ENCODE data around the gene ABHD5.

The ABHD5 gene

DNA sequence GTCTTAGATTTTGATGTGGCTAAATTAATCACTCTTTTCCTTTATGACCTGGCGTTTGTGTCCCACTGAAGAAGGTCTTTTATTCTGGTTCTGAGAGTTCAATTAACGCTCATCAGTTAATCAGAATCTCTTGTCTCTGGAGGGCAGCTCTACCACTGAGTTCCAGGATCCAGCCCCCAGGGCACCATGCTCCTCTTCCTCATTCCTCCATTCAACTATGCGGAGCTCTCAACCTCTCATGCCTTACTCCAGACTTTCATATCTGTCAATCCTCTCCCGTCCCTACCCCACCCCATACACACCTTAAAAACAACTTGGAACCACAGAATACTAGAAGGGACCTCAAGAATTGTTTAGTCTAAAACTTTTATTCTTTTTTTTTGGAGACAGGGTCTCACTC is 4.8 kb upstream of the ABHD5 start:
- DNase-seq = no peak

DNA sequence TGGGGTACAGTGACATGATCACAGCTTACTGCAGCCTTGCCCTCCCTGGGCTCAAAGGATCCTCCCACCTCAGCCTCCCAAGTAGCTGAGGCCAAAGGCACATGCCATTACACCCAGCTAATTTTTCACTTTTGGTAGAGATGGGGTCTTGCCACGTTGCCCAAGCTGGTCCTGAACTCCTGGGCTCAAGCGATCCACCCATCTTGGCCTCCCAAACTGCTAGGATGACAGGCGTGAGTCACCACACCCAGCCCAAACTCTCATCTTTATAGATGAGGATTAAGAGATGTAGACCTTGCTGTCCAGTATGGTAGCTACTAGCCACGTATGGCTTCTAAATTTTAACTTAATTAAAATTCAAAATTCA is 4.4 kb upstream of the ABHD5 start:
- DNase-seq = no peak

DNA sequence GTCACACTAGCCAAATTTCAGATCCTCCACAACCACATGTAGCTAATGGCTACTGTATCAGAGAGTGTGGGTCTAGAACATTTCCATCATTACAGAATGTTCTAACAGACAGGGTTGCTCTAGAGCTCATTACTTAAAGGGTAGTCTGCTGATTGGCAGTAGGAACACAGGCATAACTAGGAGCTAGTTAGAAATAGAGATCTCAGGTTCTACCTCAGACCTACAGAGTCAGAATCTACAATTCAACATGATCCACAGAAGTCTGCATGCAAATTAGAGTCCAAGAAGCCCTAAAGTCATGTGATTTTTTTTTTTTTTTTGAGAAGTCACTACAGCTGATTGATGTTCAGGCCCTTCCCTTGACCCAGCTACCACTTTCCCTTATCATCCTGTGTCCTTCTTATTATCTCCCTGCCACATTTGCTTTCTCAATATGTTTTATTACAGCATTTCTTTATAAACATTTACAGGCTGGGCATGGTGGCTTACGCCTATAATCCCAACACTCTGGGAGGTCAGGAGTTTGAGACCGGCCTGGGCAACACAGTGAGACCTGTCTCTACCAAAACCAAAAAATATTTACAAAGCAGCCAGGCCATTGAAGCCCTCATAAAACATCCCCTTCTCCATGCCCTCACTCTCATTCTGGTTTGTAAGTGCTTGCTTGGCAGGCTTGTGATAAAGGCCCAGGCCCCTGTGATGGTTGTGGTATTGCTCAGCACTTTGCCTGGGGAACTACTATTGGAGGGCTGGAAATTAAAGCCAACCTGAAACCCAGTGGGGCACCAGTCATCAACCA is 3.8 kb upstream of the ABHD5 start:
- DNase-seq = no peak

DNA sequence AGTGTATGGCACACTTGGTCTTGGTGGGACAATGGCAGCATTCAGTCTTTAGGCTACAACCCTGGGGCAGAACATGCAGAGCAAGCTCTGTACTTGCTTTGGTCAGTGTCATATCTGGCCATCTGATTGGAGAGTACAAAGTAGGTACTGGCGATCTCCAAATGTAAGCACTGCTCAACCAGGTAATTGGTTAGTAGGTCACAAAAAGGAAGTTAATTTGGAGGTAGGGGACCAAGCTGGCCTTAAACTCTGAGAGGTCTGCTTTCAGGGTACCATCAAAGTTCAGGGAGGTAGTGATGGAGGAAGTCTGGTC is 3.3 kb upstream of the ABHD5 start:
- no peak for DNase-seq

DNA sequence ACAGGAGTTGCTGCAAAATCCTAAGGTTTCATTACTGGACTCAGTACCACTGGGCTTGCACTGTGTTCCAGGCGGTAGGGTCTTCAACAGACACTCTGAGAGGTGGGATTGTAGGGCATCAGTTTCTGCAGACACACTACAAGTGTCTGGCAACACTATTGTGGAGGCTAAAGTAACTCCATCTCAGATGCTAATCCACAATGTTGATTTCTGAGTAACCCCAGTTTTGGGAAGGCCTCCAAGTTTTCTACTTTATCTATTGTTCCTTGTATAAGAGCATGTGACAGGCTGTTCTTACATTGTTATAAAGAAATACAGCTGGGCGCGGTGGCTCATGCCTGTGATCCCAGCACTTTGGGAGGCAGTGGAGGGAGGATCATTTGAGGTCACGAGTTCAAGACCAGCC is 2.5 kb upstream of the ABHD5 start:
- DNase-seq = peak in 1 of 58 donors; percentile 6

DNA sequence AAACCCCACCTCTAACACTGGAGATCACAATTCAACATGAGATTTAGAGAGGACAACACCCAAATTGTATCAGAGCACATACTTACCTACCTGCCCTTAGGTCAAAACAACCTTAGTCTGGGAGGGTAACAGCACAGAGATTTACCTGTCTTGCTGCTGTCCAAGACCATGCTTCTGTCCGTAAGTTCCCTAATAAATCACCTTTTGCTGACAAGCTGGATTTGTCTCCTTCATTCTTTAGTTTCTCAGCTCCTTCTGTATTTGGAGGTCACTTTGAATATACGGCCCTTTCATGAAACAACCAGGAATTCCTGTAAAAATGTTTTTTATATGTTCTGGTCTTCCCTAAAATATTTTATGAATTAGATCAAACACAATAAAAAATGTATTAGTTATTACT is 1.6 kb upstream of the ABHD5 start:
- no peak for DNase-seq

DNA sequence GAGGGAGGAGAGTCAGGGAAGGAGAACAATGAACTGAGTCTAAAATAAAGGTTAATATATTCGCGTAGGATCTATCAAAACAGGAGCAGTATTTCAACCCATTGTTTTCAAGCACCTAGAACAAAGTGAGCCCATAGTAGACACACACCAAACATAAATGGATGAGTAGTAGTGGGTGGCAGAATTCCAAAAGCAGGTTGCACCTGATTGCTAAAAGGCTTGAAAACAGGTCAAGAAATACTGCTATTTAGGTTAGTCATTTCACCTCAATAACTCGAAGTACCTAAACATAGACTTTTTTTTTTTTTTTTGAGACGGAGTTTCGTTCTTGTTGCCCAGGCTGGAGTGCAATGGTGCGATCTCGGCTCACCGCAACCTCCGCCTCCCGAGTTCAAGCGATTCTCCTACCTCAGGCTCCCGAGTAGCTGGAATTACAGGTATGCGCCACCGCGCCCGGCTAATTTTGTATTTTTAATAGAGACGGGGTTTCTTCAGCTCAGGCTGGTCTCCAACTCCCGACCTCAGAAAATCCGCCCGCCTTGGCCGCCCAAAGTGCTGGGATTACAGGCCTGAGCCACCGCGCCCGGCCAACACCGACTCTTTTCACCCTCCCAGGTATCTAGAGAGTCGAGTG is 855 bp upstream of the ABHD5 start:
- peak in 4 of 58 donors; percentile 31 to 47 (median 44) for DNase-seq

DNA sequence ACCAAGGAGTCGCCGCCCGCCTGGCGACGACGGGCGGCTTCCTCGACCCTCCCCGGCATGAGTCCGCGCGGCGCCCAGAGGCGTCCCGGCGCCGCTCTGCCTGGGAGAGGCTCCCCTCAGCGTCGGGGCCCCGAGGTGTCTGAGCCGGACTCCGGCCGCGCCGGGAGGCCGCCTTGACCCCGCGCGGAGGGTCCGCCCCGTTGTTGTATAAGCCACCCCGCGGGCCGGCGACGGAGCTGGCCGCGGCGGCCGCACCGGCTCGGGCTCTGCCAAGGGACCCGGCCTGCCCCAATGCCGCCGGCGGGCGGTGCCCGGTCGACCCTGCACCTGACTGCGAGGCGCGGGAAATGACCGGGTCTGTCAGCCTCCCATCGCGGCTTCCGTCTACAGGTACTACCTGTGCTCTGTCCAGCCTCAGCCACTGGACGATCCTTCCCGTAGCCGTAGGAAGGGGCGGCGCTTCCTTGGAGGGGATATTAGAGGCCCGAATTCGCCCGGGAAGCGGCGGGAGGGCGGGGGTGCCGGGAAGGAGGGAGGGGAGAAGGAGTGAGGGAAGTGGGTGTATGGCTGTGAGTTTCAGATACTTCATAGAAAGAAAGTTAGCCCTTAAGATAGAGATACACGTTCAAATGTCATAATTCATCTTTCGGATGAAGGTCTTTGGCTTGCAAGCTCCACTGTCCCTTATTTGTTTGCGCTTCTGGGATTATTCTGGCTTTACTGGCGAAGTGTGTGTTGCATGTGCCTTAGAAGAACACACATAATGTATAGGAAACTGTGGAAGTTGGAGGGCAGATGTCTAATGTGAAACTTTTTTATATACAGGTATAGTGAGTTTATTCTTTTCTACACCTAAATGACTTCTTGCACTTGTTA is 620 bp downstream of the ABHD5 start:
- peak in 50 of 58 donors; percentile 2 to 67 (median 38) for DNase-seq

DNA sequence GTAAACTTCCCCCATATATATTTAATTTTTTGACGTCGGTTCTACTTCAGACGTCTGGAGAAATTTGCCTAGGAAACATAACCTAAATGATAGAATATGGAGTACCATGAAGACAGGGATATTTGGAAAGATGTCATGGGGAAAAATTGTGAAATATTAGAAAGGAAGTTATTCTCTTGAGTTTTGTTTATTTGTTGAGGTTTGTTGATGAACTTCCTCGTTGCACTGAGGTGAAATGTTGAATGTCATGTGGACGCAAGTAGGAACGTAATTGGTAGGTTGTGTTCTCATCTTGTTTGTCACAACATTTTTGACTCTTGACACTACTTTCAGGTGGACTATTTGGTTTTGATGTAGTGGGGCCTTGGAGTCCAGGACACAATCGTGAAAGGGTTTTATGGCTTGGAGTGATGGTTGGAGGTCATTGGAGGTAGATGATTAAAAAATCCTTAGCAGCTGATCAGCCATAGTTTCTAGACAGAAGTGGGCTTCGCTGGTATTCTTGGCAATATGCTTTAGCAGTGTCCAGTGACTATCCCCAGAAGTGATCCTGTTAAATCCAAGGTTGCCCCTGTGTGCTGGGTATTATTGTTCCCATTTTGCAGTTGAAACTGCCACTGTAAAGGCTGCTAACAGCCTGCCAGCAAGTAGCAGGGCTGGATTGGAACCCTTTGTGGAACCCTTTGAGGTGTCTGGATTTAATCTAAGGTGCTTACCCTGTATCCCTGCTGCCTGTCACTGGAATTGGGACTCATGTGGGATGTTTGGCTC is 1.5 kb downstream of the ABHD5 start:
- DNase-seq = no peak

DNA sequence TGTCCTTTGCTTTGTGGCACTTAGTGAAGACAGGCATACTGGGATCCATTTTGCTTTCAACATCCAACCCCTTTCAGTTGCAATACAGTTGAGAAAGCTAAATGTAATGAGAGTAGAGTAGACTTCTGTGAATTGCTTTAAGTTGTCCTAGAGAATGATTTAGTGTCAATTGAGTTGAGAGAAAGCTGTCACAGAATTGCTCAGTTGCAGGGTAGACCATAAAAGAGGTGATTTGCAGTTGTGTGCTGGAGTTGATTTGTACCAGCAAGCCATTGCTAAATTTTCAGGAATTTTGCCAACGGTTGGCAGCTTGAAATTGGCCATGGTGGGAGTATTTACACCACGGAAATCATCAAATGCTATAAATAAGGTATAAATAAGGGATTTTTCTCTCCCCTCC is 2.2 kb downstream of the ABHD5 start:
- no peak for DNase-seq

DNA sequence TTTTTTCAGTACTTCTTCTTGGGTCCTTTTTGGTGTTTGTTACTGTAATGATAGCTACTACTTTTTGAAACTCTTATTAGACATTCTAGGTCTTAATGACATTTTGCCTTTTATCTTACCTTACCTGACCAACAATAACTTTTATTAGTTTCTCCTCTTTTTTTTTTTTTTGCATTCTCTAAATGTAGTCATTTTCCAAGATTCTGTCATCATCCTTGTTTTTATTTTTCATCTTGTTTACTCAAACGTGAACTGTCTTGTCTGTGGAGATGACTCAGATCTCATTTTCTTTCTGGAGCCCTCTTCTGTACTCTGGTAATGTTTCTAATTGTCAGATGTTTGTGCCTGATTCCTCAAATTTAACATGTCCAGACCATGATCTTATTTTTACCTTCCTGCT is 2.9 kb downstream of the ABHD5 start:
- DNase-seq = no peak

DNA sequence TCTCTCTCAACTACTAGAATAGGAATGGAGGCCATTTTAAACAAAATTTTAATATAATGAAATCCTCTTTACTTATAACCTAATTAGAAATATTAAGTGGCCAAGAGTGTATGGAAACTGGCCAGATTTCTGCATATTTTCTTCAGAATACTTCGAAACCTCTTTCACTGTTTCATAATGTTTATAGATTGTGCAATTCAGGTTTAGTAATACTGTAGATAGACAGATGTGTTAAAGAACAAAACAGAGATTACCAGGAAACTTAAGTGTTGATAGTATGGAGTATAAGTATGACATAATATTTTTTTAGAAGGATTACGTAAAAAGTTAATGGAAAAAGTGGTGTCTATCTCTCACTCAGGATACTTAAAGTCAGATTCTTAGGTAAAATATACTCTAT is 4.7 kb downstream of the ABHD5 start:
- no peak for DNase-seq

DNA sequence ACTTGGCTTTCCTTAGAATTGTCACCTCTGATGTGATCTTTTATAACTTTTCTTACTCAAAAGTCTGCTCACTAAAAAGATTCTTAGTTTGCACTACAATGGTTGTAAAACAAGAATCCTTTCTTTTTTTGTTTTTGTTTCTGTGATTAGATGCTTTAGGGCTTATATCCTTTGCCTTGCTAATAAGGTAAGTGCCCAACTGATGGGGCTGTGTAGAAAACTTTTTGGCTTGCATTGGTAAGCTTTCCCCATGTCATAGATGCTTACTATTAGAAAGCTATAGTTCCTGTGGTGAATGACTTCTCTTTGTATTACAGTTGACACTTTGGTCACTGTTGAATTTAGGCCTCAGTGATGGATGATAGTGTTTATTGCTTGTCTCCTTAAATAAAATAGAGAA is 5.1 kb downstream of the ABHD5 start:
- no peak for DNase-seq

DNA sequence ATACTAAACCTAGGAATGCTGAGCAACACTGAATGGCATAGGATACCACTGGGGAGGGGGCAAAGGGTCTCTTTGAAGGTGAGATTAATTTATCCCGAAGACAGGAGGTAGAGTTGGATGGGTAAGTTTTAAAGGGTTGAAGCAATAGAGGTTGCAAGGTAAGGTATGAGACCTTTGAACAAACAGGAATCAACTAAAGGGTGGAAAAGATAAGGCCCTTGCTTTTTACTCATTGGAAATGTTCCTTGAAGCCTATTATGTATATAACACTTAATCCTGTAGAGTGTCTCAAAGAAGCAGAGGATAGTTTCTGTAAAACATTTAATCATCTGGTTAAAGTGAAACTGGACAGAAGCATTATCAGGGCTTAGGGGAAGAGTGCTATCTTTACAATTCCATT is 5.7 kb downstream of the ABHD5 start:
- no peak for DNase-seq

DNA sequence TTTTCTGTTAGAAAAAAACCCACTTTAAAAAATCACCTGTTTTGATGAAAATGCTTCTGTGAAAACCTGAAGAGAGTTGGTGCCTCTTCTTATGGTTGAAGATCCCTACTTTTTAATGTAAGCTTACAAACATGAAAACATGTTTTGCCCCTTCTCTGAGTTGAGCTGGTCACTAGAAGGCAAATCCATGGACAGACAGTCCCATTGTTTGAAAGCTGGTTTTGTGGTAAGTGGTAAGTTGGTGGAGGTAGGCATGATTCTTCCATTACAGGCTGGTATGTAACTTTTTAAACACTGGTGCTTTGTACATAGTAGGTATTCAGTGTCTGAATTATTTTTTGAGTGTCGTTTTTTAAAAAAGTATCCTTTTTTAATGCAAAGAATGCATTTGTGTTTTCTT is 6.1 kb downstream of the ABHD5 start:
- DNase-seq = no peak

DNA sequence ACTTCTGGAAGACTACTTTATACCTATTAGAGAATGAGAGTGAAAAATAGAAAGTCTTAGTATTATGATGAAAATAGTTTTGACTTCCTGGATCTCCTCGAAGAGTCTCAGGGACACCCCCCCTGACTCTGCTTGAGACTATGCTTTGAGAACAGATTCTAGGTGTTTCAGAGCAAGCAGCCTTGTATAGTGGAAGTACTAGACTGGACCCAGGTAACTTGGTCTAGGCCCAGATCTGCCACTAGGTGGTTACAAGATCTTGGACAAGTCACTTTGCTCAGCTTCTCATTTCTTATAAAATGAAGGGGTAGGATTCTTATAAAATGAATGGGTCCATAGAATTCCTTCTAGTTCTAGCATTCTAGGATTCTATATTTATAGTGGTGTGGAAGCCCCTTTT is 9.1 kb downstream of the ABHD5 start:
- no peak for DNase-seq

DNA sequence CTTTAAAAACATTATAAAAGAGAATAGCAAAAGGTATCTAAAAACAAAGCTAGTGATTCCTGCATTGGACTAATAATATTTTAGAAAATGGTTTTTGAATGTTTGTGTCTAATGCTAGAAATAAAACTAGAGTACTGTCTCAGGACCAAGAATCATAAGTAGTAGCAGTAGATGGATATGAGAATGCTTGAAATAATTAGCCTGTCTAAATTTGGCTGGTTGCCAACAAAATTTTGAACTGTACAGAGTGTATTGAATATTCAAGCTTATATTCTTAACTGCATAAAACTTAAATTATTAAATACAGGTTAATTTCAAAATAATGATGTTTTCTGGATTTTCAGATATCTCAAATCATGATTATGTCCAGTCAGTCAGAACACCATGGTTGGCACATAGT is 14.0 kb downstream of the ABHD5 start:
- DNase-seq = no peak

DNA sequence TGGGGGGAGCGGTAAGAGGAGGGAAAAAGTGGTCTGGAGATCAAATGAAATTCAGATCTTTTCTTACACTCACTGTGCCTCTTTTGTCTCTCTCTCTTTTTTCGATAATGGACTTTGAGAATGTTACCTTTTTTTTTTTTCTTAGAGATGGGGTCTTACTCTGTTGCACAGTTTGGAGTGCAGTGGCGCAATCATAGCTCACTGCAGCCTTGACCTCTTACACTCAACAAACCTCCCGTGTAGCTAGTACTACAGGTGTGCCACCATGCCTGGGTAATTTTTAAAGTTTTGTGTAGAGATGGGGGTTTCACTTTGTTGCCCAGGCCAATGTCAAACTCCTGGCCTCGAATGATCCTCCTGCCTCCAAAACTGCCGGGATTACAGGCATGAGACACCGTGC is 15.6 kb downstream of the ABHD5 start:
- DNase-seq = no peak

DNA sequence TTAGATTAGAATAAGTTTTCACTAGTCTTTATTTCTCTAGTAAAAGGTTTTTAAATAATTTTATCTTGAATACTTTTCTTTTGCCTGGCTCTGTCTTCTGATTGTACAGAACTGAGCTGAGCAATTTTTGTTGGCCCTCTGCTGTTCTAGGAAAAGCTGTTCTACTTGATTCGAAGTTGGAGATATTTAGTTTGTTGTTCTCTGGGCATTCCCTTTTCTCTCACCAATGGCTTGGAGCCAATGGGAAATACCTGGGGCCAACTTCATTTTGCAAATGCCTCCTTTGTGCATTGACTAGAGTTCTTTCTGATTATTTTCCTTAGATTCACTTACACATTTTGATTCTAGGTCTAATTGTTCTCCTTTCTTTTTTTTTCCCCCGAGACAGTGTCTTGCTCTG is 16.5 kb downstream of the ABHD5 start:
- no peak for DNase-seq

DNA sequence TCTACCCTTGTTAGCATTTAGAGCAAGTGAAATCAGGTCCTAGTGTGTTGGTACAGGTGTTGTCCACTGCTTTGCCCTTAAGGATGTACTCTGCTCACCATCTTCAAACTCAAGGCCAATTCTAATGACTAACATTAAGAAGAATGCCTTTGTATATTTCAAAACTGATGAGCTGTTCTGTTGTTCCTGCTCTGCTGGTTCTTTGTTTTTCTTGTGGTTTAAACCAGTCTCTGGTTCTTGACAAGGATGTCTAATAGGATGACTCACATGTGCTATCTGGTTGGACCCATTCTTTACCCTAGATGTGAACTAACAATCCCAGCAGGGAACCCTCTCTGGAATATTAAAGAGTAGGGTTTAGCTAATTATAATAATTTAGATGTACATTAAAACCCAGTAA is 17.3 kb downstream of the ABHD5 start:
- no peak for DNase-seq

DNA sequence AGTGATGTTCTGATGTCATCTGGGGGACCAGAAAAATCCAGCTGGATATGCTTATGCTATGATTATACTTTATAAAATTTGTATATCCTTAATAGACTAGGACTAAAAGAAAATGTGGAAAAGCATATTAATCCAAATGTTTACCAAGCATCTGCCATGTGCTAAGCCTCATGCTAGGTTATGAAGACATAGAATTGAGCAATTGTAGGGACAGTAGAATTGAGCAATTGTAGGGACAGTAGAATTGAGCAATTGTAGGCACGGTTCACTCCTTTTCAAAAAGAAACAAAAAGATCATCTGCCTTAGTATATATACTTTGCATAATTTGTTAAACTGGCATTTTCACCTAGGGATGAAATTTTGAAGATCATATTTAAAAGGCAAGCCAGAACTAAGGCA is 18.3 kb downstream of the ABHD5 start:
- no peak for DNase-seq

DNA sequence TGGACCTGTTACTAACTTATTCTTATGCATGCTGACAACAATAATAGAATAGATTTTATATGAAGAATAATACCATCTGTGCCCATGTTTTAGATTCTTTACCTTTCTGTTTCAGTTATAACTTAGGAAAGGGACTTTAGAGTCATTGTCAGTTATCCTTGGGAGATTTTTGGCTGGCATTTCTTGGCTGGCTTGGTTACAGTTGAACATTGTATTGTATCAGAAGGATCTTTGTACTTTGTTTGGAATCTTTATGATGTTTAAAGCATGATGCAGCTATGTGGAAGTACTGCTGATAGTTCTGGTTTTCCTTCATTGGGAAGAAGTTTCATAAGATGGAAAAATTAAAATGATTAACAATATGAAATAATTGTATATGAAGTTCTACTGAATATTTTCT is 19.9 kb downstream of the ABHD5 start:
- DNase-seq = peak in 1 of 58 donors; percentile 10

Measured in anterior cingulate cortex (tissue), 58 donors.